ENCODE data around the gene VRK1. TPM values are rescaled to one million over a fixed set of nuclear protein-coding genes. Genes with fewer than 3 reads are reported as not detected.

Gene VRK1
- 30.2 and 32.1 TPM in 2 replicates for total RNA-seq

- H3K9me3 Mint-ChIP-seq, result no peaks in the 10 kb centered on the region
- H3K4me1 Mint-ChIP-seq, result peaks cover 24% of the 10 kb centered on the region
- H3K4me3 Mint-ChIP-seq, result peak within 1 kb of the TSS; percentile 87
- CTCF ChIA-PET, result interaction anchor here (1.1 kb wide), 1 partner anchor 56 kb away, joined by 4 read pairs; no protein-coding TSS in a partner anchor
- ATAC-seq (ENCODE audit: low read depth) (peak; percentile 98), DNase-seq (peak; percentile 92)
- intact Hi-C loops (cut with micrococcal nuclease), result loop anchor here (1.0 to 2.0 kb wide), 6 partner anchors 35 to 1640 kb away; partner anchors contain the start of genes AK7, DICER1, GLRX5 and PAPOLA
- H3K36me3 Mint-ChIP-seq (ENCODE audit: low read depth), result no peaks in the 10 kb centered on the region
- POLR2A ChIA-PET, result interaction anchor here (0.7 to 0.8 kb wide), 2 partner anchors 10 to 34 kb away, joined by 3 read pairs; no protein-coding TSS in a partner anchor
- H3K27me3 Mint-ChIP-seq, result peaks cover 18% of the 10 kb centered on the region
- peak within 1 kb of the TSS; percentile 74 for H3K27ac Mint-ChIP-seq
- TF ChIP-seq, protein P1, sequence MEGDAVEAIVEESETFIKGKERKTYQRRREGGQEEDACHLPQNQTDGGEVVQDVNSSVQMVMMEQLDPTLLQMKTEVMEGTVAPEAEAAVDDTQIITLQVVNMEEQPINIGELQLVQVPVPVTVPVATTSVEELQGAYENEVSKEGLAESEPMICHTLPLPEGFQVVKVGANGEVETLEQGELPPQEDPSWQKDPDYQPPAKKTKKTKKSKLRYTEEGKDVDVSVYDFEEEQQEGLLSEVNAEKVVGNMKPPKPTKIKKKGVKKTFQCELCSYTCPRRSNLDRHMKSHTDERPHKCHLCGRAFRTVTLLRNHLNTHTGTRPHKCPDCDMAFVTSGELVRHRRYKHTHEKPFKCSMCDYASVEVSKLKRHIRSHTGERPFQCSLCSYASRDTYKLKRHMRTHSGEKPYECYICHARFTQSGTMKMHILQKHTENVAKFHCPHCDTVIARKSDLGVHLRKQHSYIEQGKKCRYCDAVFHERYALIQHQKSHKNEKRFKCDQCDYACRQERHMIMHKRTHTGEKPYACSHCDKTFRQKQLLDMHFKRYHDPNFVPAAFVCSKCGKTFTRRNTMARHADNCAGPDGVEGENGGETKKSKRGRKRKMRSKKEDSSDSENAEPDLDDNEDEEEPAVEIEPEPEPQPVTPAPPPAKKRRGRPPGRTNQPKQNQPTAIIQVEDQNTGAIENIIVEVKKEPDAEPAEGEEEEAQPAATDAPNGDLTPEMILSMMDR (IDR thresholded peaks at IDR 0.05), result no peak
Observed at GRCh38 chr14:96796851-96797581, at the start of gene VRK1. Gene VRK1 (plus strand): TSS chr14:96797382. CDS start chr14:96833472, 36,090 bp downstream.

GRCh38 chr14:96747608-96748007, 49.6 kb upstream of the VRK1 start:
- no peaks in the 10 kb centered on the region for H3K9me3 Mint-ChIP-seq
- ChIA-PET CTCF (no interaction called here), POLR2A (no interaction called here)
- DNase-seq, result no peak
- H3K4me1 Mint-ChIP-seq, result no peaks in the 10 kb centered on the region
- no peak for ATAC-seq (ENCODE audit: low read depth)
- intact Hi-C loops (cut with micrococcal nuclease), result no loop called here
- TF ChIP-seq, protein P1 (IDR thresholded peaks at IDR 0.05), result no peak
- no peaks in the 10 kb centered on the region for H3K36me3 Mint-ChIP-seq (ENCODE audit: low read depth)
- no peak overlapping the region for H3K27ac Mint-ChIP-seq
- no peak overlapping the region for H3K4me3 Mint-ChIP-seq
- peaks cover 39% of the 10 kb centered on the region for H3K27me3 Mint-ChIP-seq

GRCh38 chr14:96748362-96748761, 48.8 kb upstream of the VRK1 start:
- DNase-seq (no peak), ATAC-seq (ENCODE audit: low read depth) (no peak)
- CTCF ChIA-PET, result no interaction called here
- Mint-ChIP-seq H3K27me3 (peaks cover 36% of the 10 kb centered on the region), H3K36me3 (ENCODE audit: low read depth) (no peaks in the 10 kb centered on the region), H3K4me3 (no peak overlapping the region), H3K27ac (no peak overlapping the region), H3K9me3 (no peaks in the 10 kb centered on the region), H3K4me1 (no peaks in the 10 kb centered on the region)
- intact Hi-C loops (cut with micrococcal nuclease), result no loop called here
- POLR2A ChIA-PET, result no interaction called here
- TF ChIP-seq, protein P1 (IDR thresholded peaks at IDR 0.05), result no peak

GRCh38 chr14:96751505-96751904, 45.7 kb upstream of the VRK1 start:
- CTCF ChIA-PET, result no interaction called here
- intact Hi-C loops (cut with micrococcal nuclease), result no loop called here
- Mint-ChIP-seq H3K27me3 (peaks cover 12% of the 10 kb centered on the region), H3K9me3 (no peaks in the 10 kb centered on the region), H3K36me3 (ENCODE audit: low read depth) (no peaks in the 10 kb centered on the region), H3K4me3 (no peak overlapping the region), H3K4me1 (no peaks in the 10 kb centered on the region), H3K27ac (no peak overlapping the region)
- POLR2A ChIA-PET, result no interaction called here
- DNase-seq (no peak), ATAC-seq (ENCODE audit: low read depth) (no peak)
- TF ChIP-seq, protein P1 (IDR thresholded peaks at IDR 0.05), result no peak

- Mint-ChIP-seq H3K4me1 (no peaks in the 10 kb centered on the region), H3K9me3 (no peaks in the 10 kb centered on the region), H3K4me3 (no peak overlapping the region), H3K27me3 (peaks cover 12% of the 10 kb centered on the region), H3K36me3 (ENCODE audit: low read depth) (no peaks in the 10 kb centered on the region), H3K27ac (no peak overlapping the region)
- intact Hi-C loops (cut with micrococcal nuclease), result no loop called here
- TF ChIP-seq, protein P1 (IDR thresholded peaks at IDR 0.05), result no peak
- ATAC-seq (ENCODE audit: low read depth) (no peak), DNase-seq (no peak)
- ChIA-PET POLR2A (no interaction called here), CTCF (no interaction called here)
Observed at GRCh38 chr14:96752125-96752524, 45.1 kb upstream of the VRK1 start.
